GM21717 (cell line): ENCODE data around the gene AP2B1.
"Not testable (repeated sequence)": the region's sequence is repeated elsewhere in the genome, so short reads cannot be mapped to it uniquely, and the experiment has no call there.

ENCODE experiments used
- ATAC-seq: cut with Tn5 transposase; IDR thresholded peaks from one replicate; pipeline ENCODE4 v1.9.1; 2021; ENCODE audit warnings: mild to moderate bottlenecking, moderate library complexity; ENCODE audit not compliant: unreplicated experiment

Gene AP2B1

GRCh38 chr17:35743626-35744328 lies 156.7 kb downstream of the AP2B1 start:
- no peak for ATAC-seq

- no peak for ATAC-seq
Observed at GRCh38 chr17:35744830-35745229, 157.7 kb downstream of the AP2B1 start.

- no peak for ATAC-seq
Observed at GRCh38 chr17:35745246-35745645, 158.1 kb downstream of the AP2B1 start.

- ATAC-seq: no peak
Observed at GRCh38 chr17:35745749-35746320, 158.7 kb downstream of the AP2B1 start.

- ATAC-seq: no peak
Observed at GRCh38 chr17:35747540-35748017, 160.5 kb downstream of the AP2B1 start.

GRCh38 chr17:35748341-35748841 lies 161.3 kb downstream of the AP2B1 start:
- ATAC-seq: no peak

- no peak for ATAC-seq
Observed at GRCh38 chr17:35748979-35749378, 161.9 kb downstream of the AP2B1 start.

- no peak for ATAC-seq
Observed at GRCh38 chr17:35749560-35750412, 162.7 kb downstream of the AP2B1 start.

GRCh38 chr17:35750526-35751395 lies 163.6 kb downstream of the AP2B1 start:
- ATAC-seq: no peak

GRCh38 chr17:35751541-35751940 lies 164.4 kb downstream of the AP2B1 start:
- not testable (repeated sequence) for ATAC-seq

GRCh38 chr17:35752471-35752870 lies 165.3 kb downstream of the AP2B1 start:
- no peak for ATAC-seq

- ATAC-seq: no peak
Observed at GRCh38 chr17:35752945-35753764, 166.0 kb downstream of the AP2B1 start, which contains the start of gene GAS2L2. Gene GAS2L2 (minus strand): TSS chr17:35753239. CDS start chr17:35752850, 389 bp downstream.

GRCh38 chr17:35757243-35757642 lies 170.1 kb downstream of the AP2B1 start:
- no peak for ATAC-seq

GRCh38 chr17:35760587-35760986 lies 173.5 kb downstream of the AP2B1 start, which contains the start of gene C17orf50:
Gene C17orf50 (plus strand): TSS chr17:35760887. CDS start chr17:35760942, 55 bp downstream.
- no peak for ATAC-seq

GRCh38 chr17:35761601-35762000 lies 174.5 kb downstream of the AP2B1 start:
- no peak for ATAC-seq

GRCh38 chr17:35763767-35764122 lies 176.6 kb downstream of the AP2B1 start:
- ATAC-seq: no peak

- ATAC-seq: peak; percentile 89
Observed at GRCh38 chr17:35764123-35764991, 177.2 kb downstream of the AP2B1 start.

- no peak for ATAC-seq
Observed at GRCh38 chr17:35765086-35765710, 178.1 kb downstream of the AP2B1 start.
